Hepatocyte (in vitro differentiated cells): ENCODE results near the gene FGGY.

ENCODE experiments used
- CTCF ChIP-seq: fragments of 200-600 bp; sonication (generic); IDR thresholded peaks from 2 replicates; pipeline ENCODE4 v1.5.1; 2016; ENCODE audit warnings: antibody characterized with exemption, mild to moderate bottlenecking; ENCODE audit not compliant: poor library complexity
- EZH2 ChIP-seq: fragments of 200-600 bp; sonication (generic); IDR thresholded peaks from 2 replicates; pipeline ENCODE4 v1.6.1; 2016; ENCODE audit warnings: antibody characterized with exemption, mild to moderate bottlenecking, borderline replicate concordance
- EZH2phosphoT487 ChIP-seq: fragments of 200-600 bp; sonication (generic); IDR thresholded peaks from one replicate; pipeline ENCODE4 v1.6.1; 2018; ENCODE audit warnings: antibody characterized with exemption, mild to moderate bottlenecking, low read depth, moderate library complexity; ENCODE audit not compliant: unreplicated experiment, severe bottlenecking

GRCh38 chr1:59433440-59433813 is 136.5 kb downstream of the FGGY start:
- TF ChIP-seq CTCF (no peak), EZH2phosphoT487 (no peak), EZH2 (no peak)
